ENCODE data around the gene TUBB6.

TUBB6 gene

GRCh38 chr18:12291690-12292089 is 16.4 kb upstream of the TUBB6 start:
- no peak for DNase-seq

- no peak for DNase-seq
Measured at GRCh38 chr18:12293831-12294230, 14.2 kb upstream of the TUBB6 start.

GRCh38 chr18:12295389-12296086 is 12.5 kb upstream of the TUBB6 start:
- DNase-seq, result peak; percentile 76

GRCh38 chr18:12296087-12296403 is 12.0 kb upstream of the TUBB6 start:
- DNase-seq, result peak; percentile 73

GRCh38 chr18:12296457-12296856 is 11.6 kb upstream of the TUBB6 start:
- peak; percentile 44 for DNase-seq

- no peak for DNase-seq
Measured at GRCh38 chr18:12299862-12300261, 8.2 kb upstream of the TUBB6 start.

GRCh38 chr18:12301263-12302005 is 6.6 kb upstream of the TUBB6 start:
- DNase-seq, result no peak

GRCh38 chr18:12302391-12303147 is 5.5 kb upstream of the TUBB6 start:
- no peak for DNase-seq

- no peak for DNase-seq
Measured at GRCh38 chr18:12304351-12305210, 3.5 kb upstream of the TUBB6 start.

GRCh38 chr18:12305211-12305610 is 2.8 kb upstream of the TUBB6 start:
- no peak for DNase-seq

- DNase-seq, result no peak
Measured at GRCh38 chr18:12305930-12306629, 2.0 kb upstream of the TUBB6 start.

GRCh38 chr18:12306752-12307700 is 1.0 kb upstream of the TUBB6 start:
- peak; percentile 81 for DNase-seq

- peak; percentile 88 for DNase-seq
Measured at GRCh38 chr18:12308386-12309100, 502 bp downstream of the TUBB6 start.

GRCh38 chr18:12309683-12310198 is 1.7 kb downstream of the TUBB6 start:
- DNase-seq, result no peak

- no peak for DNase-seq
Measured at GRCh38 chr18:12310762-12311161, 2.7 kb downstream of the TUBB6 start.

- DNase-seq, result no peak
Measured at GRCh38 chr18:12312976-12313375, 4.9 kb downstream of the TUBB6 start.

GRCh38 chr18:12313530-12314245 is 5.6 kb downstream of the TUBB6 start:
- DNase-seq, result no peak

- no peak for DNase-seq
Measured at GRCh38 chr18:12314591-12315305, 6.7 kb downstream of the TUBB6 start.

GRCh38 chr18:12315490-12315889 is 7.4 kb downstream of the TUBB6 start:
- DNase-seq, result no peak

All from EL (cell line).